Activated CD8-positive, alpha-beta memory T cell treated with anti-CD3 and anti-CD28 coated beads, Interleukin-2, amount 50 U/mL, for 24 hours (primary cell): Measurements from ENCODE around the gene NOS1AP.
"Not testable (repeated sequence)": the region's sequence is repeated elsewhere in the genome, so short reads cannot be mapped to it uniquely, and the experiment has no call there.

Source experiments
- DNase-seq: peaks from one replicate; pipeline ENCODE4 v3.0.0-alpha.2; 2020; ENCODE audit errors: extremely low read depth

NOS1AP gene

GRCh38 chr1:162069334-162070093 lies at the start of gene NOS1AP:
Gene NOS1AP, plus strand, starts transcription at chr1:162069691. Its CDS starts 487 bp downstream, at chr1:162070178.
- peak; percentile 27 for DNase-seq

DNA sequence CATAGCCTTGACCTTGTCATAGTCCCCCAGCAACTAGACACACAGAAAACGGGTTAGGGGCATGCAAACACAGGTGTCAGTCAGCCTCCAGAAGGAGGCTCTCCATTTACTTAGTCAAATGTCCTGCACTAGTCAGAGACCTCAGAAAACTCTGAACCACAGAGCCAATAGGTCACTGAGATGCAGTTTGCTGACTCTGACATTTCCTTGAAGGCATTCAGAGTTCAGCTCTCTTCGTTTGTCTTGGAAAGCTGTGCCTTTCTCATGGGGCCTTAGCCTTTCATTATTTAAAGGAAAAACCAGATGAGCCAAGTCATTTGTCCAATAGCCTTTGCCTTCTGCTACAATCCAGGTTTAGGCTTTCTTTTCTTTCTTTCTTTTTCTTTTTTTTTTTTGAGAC lies 49.3 kb upstream of the NOS1AP start:
- DNase-seq, result no peak

- no peak for DNase-seq
Observed at GRCh38 chr1:162021124-162021523, 48.4 kb upstream of the NOS1AP start.

- no peak for DNase-seq
Observed at GRCh38 chr1:162022626-162023025, 46.9 kb upstream of the NOS1AP start.

DNA sequence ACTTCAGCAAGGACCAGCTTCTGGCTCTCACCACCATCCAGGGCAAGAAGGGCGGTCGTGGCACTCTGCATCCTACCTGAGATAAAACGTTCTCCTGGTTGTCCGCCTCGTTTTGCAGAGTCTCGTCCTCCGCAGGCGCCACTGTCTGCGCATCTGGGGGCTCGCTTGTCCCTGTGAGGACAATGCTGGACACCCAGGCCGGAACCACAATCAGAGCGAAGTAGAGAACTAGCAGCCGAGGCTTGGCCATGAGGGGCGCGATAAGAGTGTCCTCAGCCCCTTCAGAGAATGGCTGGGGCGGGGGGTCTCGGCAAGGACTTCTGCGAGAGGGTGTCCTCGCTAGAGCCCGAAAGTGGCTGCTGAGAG lies 46.3 kb upstream of the NOS1AP start:
- no peak for DNase-seq

DNA sequence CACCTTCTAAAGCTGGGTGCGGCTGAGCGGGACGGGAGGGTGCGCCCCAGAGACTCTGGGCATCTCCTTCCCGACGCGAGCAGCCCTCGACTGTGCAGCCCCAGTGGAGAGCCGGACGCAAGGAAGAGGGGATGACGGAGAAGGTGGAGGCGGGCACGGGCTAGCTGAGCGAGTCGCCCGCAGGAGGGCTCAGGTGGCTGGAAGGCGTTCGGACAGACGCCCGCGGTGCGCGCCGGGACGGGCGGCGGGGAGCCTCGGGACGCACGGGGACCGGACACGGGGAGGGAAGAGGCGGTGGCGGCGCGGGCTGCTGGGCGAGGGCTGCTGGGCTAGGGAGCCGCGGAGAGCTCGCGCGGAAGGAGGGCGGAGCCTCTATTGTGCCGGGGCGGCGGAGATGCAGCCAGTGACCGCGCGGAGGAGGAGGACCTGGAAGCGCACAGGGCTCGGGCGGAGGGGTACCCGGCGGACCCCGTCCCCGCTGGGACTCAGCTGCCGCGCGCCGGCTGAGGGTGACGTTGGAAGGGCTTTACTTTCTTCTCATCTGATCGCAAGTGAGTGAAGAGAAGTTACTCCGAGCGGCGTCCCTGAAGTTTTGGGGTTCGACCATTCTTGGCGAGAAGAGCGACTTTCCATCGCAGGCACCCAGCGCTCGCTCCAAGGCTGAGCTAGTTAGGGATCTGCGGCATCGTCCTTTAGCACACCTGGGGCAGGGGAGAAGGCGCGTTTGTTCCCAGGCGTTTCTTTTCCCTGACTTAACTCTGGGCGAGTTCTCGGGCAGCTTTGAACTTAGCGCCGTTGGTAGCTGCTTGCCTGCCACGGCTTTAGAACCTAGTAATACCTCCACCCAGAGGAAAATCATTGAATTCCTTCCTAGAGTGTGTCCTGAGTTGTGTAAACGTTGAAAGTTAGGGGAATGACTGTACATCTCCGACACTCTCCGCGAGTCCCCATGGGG lies 45.7 kb upstream of the NOS1AP start, which contains the start of gene OLFML2B:
Gene OLFML2B, minus strand, starts transcription at position 323 of the 955 bp plus-strand sequence. CDS start 439 bp downstream, outside the sequence.
- DNase-seq, result no peak

DNA sequence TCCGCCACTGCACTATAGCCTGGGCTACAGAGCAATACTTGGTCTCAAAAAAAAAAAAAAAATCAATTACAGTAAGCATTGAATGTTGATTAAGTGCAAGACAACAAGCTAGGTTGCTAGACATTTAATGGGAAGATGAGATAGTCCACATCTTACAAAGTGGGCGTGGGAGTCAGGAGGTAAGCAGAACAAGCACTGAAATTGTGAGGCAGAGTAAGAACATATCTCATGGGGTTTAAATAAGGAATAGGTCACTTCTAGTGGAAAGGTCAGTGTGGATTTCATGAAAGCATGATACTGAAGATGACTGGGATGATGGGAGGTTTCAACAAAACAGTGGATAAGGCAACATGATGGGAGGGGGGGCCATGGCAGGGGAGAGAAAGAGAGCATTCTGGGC lies 44.0 kb upstream of the NOS1AP start:
- no peak for DNase-seq

DNA sequence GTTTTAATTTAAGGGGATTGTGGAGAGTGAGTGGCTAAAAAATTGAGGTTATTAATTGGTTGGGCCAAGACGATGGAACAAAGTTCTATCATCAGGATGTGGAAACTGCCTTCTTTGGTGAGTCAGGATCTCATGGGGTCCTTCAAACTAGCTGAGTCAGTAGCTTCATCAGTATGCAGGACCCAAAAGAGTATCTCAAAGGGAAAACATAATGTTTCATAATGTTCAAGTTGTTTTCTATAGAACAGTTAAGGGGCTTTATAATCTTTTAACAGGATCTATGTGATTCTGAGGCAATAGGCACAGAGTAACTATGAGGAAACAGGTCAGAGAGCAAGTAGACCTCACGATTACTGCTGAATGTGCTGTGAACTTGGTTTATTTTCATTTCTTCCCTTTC lies 42.6 kb upstream of the NOS1AP start:
- DNase-seq, result no peak

DNA sequence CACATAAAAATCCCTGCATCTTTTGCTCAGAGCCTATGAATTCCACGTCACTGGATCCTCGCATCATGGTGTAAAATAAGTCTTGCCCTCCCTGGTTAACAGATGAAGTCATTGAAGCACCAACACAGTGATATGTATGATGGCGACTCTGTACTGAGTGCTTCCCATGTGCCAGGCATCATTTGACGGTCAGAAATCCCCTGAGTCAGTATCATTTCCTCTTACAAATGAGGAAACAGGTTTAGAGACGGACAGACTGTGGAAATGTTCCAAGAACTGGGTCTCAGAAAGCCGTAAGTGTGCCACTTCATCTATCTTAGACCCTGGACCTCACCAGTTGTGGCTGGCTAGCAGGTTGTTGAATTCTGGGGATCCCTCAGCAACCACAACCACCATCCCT lies 40.8 kb upstream of the NOS1AP start:
- DNase-seq, result no peak

GRCh38 chr1:162029157-162029556 lies 40.3 kb upstream of the NOS1AP start:
- DNase-seq, result no peak

DNA sequence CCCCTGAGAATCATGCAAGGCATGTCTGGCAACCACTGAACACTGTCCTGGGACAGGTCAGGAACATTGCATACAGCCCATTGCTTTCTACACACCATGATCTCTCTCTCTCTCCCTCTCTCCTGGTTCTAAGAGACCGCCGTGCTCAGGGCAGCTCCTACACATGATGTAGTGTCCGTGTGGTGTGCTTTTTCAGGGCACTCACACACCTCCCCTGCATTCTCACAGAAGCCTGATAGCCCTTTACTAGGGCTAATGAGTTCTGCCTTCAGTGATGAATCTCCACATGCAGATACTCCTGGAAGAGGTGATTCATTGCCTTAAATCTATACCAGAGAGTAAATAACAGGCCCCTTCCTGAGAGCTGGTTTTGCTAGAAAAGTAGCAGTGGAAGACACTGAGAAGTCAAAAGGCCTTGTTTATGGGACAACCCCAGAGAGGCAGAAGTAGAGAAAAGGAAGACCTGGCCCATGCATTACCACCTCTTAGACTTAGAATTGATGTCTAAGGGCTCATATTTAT lies 38.7 kb upstream of the NOS1AP start:
- DNase-seq, result no peak

DNA sequence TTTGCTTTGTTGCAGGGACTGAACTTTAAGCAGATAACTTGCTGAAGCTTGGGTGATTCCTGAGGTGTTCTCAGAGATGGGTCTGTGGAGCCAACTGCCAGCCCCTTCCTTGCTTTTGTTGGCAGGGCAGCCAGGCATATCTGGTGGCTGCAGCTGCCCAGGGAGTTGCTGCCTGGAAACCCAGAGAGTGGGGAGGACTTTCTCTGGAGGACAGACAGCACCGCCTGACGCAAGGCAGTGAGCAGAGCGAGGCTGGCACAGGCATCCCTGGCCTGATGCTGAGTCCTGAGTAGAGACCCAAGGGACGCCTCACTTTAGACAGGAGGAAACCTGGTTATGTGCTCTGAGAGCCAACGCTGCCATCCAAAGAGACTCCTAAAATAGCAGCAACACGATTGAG lies 36.1 kb upstream of the NOS1AP start:
- DNase-seq, result no peak

GRCh38 chr1:162035241-162035640 lies 34.2 kb upstream of the NOS1AP start:
- DNase-seq, result no peak

GRCh38 chr1:162036163-162036562 lies 33.3 kb upstream of the NOS1AP start:
- DNase-seq, result no peak

- DNase-seq, result no peak
Observed at GRCh38 chr1:162038624-162039023, 30.9 kb upstream of the NOS1AP start.

DNA sequence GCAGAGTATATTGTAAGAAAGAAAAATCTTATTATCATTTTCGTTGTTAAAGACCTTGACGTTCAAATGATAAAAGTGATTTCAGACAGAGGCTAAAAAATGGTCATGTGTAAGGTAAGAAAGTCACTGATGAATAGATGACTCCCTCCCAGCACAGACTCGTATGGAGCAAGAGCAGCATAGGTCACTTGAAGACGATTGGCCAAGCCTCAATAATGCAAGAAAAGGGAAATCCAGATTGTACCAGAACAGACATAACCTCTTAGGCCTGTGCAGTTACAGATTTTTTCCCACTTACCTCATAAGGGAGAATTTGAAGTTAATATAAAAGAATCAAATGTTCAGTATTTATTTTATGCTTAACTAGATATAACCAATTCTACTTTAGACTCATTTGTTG lies 29.5 kb upstream of the NOS1AP start:
- DNase-seq, result no peak

DNA sequence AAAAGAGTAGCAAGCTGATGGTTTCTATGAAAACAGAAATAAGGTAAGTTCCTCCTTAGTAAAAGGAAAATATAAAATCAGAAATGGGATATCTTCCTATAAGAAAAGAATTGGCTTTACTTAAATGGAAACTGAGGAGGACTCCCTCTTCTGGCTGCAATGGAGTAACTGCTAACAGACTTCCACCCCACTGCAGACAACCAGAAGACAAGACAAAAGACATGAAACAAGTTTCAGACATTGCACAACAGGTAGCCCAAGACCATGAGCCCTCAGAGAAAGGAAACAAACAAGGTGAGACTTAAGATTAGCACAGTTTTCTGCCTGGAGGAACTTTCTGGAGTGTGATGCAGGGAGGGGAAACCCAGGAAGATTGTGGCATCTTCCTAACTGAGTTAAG lies 28.8 kb upstream of the NOS1AP start:
- DNase-seq, result no peak

DNA sequence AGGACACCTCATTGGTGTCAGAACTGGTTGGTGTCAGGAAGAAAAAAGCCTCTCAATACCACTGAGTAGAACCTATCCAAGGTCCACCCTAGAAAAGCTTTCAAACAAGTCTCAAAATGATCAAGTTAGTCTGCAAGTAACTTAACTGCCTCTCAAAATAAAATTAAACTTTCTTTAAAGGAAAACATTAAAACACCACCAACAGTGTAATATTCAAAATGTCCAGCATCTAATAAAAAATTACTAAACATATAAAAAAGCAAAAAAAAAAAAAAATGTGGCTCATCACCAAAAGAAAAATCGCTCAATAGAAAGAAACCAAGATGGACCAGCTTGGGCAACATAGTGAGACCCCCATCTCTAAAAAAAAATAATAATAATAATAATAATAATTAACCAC lies 27.1 kb upstream of the NOS1AP start:
- DNase-seq, result no peak

DNA sequence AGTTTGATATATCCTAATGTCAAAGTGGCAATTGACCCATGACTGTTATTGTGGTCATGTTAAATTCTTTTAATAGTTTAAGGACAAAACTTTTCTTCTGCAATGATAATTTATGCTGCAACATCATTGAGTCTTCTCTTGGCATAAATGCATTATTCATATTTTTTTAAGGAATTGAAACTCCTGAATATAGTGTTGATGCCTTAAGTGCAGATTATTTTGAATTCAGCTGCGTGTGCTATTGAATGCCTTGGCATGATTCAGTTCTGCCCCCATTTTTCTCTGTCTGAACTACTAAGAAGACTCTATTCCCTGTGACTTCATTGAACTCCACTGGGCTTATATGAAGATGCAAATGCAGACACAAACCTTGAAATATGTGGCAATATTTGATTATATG lies 22.6 kb upstream of the NOS1AP start:
- DNase-seq, result no peak

- DNase-seq, result not testable (repeated sequence)
Observed at GRCh38 chr1:162053949-162054348, 15.5 kb upstream of the NOS1AP start.

- no peak for DNase-seq
Observed at GRCh38 chr1:162055062-162055461, 14.4 kb upstream of the NOS1AP start.

DNA sequence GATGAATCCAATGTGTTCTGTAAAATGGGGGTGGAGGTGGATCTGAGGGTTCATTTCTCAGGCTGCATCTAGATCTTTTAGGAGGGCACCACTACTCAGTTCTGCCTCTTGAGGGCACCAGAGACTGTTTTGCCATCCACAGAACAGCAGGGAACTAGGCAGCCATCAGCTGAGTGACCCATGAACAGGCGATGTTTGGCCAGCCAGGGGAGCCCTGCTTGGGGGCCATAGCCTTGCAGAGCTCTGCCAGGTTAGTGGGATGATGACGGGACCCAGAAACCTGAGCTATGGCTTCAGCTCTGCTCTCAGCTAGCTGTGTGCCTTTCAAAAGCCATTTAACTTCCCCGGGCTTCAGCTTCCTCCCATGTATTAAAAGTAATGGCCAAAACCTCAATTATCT lies 13.4 kb upstream of the NOS1AP start:
- no peak for DNase-seq

DNA sequence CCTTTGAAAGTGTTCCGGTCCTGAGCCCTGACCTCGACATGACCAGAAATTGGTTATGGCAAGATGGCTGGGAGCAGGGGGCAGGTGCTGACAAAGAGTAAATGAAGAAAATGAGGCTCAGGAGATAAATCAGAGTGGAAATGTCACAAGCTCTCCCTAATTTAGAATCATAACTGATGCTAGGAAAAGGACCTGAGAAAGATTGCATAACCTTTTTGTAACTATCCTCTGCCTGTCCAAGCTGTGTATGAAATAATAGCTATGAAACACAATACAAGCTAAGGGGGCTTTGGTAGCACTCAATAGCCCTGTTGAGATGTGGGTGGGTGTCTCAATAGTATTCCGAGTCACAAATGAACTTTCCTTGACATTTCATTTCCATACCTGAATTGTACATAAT lies 12.9 kb upstream of the NOS1AP start:
- no peak for DNase-seq
